Measurements from ENCODE around the gene MID1IP1. TPM values are rescaled to one million over a fixed set of nuclear protein-coding genes. Genes with fewer than 3 reads are reported as not detected.

The MID1IP1 gene, protein sequence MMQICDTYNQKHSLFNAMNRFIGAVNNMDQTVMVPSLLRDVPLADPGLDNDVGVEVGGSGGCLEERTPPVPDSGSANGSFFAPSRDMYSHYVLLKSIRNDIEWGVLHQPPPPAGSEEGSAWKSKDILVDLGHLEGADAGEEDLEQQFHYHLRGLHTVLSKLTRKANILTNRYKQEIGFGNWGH
- 10 to 100 TPM; 16.0 to 19.0 (median 17.2) TPM for polyA plus RNA-seq (ENCODE audit: insufficient read length in 3 of 3)

DNA sequence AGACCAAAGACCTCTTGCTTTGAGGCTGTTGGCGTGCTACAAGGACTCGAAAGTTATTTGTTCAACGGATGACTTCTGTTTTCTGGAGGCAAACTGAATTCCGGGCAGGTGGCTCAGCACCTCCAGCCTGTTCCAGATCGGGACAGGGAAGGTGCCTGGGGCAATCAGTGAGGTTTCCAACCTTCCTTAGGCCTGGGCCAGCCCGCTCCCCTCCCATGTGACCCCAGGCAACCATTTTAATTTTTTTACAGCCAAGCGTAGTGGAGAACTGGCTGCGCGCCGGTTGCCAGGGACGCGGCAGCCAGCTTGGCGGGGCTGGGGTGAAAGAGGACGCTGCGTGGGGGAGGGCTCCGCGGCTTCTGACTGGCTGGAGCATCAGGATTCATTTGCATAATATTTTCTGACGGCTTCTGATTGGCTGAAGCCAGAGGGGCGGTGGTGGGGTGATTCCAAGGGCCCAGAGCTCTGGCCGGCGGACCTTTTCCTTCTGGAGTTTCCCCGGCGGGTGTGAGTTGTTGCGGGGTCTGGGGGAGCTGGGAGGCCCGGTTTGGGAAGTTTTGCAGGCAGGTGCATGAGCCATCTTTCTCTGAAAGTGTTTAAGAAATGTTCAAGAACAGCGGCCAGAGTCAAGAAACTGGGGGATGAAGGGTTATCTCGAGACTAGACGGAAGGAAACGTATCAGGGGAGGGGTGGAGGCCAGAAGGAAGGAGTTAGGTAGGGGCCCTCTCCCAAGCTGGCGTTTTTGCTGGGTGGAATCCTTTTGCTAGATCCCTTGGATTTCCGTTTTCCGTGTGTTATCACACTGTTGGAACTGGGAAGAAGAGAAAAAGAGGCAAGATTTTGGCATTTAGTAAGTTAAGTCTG, at the start of gene MID1IP1:
Gene MID1IP1 (plus strand): TSS at position 479 of the 865 bp plus-strand sequence. CDS start 3,488 bp downstream, outside the sequence.
- DNase-seq (ENCODE audit: low read depth in 3 of 3, low spot score in 2 of 3), result peak in 1 of 3 donors; percentile 80

DNA sequence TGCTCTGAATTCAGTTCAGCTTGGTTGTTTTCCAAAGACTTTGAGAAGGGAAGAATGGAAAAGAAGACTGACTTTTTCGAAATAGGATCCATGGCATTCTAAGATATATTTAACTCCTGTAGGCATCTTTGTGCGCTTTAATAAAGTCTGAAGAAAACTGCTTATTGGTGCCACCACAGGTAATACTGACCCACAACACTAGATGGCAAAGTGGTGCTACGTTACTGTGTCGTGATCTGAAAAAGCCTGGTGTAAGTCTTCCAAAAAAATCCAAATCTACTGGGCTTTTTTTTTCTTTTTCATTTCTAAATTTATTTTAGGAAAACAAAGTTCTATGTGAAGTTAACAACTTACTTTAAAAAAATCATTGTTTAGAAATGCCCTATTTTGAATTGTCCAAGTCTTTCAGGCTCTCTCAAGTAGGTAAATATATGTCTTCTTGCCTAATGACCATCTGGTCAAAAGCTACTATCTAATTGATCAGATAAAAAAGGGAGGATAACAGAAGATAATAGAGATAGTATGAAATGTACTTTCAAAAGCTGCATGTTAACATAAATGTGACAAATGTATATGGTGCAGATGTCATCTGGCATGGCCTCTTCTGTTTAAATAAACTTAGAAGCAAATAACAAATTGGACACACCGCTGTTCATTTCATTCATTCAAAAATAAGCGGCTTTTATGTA, 47.0 kb upstream of the MID1IP1 start:
- DNase-seq (ENCODE audit: low read depth in 3 of 3, low spot score in 2 of 3), result no peak

- no peak for DNase-seq (ENCODE audit: low read depth in 3 of 3, low spot score in 2 of 3)
Measured at GRCh38 chrX:38754818-38755718, 46.2 kb upstream of the MID1IP1 start.

DNA sequence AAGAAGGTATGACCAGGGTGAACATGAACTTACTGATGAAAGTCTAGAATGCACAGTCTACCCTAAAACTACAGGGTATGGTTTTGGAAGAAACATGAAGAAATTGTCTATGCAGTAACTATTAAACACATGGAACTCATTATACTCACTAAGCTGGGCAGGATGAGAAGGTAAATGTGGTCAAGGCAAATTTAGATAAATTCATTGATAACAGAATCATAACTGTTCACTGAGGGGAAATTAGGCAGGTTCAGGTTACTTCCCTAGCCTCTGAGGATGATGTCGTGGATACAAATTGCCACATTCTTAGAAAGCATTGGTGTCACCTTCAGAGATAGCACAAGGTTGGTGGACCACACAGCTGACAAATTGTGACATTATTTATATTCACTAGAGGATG, 40.4 kb upstream of the MID1IP1 start:
- no peak for DNase-seq (ENCODE audit: low read depth in 3 of 3, low spot score in 2 of 3)

- no peak for DNase-seq (ENCODE audit: low read depth in 3 of 3, low spot score in 2 of 3)
Measured at GRCh38 chrX:38768079-38768478, 33.2 kb upstream of the MID1IP1 start.

DNA sequence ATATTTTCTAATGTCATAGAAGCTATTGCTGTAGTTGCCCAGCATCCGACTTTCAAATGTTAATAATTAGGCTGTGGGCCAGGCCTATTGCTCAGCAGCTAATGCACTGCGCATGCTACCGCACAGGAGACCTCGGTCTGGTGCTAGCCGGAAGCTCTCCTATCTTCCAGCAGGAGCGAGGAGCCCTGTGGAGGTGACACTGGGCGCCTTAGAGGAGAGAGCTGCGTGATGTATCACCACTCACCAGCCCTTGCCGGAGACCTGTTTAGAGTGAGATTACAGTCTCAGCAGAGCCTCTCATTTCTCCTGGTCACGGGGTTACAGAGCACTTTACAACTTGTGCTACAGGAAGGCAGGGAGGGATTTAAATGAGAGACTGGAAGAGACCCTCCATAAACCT, 31.1 kb upstream of the MID1IP1 start:
- no peak for DNase-seq (ENCODE audit: low read depth in 3 of 3, low spot score in 2 of 3)

- DNase-seq (ENCODE audit: low read depth in 3 of 3, low spot score in 2 of 3), result no peak
Measured at GRCh38 chrX:38774249-38774648, 27.0 kb upstream of the MID1IP1 start.

DNA sequence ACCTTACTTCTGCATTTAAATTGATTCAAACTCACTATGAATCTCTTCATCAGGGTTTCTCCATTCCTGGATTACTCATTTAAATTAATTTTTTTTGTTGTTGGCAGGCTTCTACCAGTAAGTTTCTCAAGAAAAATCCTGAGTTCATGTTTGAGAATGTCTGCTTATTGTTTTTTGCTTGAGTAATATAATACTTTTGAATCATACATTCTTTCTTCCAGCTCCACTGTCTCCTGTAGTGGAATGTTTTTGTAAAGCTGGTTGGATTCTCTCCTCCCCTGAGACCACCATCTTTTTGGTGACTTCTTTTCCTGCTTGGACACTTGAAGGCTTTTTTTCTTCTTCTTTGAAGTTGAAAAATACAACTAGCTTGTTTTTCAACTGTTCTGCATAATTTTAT, 4.3 kb upstream of the MID1IP1 start:
- no peak for DNase-seq (ENCODE audit: low read depth in 3 of 3, low spot score in 2 of 3)

- DNase-seq (ENCODE audit: low read depth in 3 of 3, low spot score in 2 of 3), result no peak
Measured at GRCh38 chrX:38798956-38799355, 2.3 kb upstream of the MID1IP1 start.

DNA sequence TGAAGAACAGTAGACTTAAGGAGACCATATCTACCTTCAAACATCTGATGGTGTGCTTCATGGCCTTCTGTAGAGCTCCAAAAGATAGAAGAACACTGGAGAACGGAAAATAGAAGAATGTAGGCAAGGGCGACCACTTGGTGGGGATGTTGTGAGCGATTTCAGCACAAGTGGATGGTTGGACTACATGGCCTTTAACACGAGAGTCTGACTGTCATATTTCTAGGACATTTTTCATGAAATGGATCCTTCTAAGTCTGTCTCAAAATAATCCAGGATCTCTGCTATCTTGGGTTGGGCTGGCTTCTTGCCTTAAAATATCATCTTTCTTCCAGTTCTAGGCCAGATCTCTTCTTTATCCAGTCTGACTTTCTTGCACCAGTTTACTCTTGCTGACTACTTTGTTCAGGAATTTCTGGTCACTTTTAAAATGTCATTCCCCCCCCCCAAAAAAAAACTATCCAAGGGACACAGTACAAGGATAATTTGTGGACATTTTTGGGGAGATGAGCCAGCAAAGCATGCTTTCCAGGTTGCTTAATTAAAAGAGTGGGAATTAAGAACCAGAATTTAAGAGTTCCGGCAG, 1.2 kb upstream of the MID1IP1 start:
- DNase-seq (ENCODE audit: low read depth in 3 of 3, low spot score in 2 of 3), result no peak

DNA sequence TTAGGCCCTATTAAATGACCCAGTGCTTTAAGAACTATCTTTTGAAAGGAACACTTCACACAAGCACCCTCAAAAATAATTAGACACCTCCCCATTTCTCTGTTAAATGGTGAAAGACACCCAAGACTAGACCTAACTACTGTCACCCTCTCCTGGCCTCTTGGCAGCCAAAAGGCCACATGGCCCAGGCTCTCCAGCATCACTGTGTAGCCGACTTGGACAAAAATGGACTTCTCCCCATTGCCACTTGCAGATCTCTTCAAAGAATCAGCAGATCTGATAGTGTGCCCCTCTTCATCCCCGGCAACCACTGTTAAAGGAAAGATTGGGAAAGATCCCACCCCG, 2.0 kb downstream of the MID1IP1 start:
- no peak for DNase-seq (ENCODE audit: low read depth in 3 of 3, low spot score in 2 of 3)

DNA sequence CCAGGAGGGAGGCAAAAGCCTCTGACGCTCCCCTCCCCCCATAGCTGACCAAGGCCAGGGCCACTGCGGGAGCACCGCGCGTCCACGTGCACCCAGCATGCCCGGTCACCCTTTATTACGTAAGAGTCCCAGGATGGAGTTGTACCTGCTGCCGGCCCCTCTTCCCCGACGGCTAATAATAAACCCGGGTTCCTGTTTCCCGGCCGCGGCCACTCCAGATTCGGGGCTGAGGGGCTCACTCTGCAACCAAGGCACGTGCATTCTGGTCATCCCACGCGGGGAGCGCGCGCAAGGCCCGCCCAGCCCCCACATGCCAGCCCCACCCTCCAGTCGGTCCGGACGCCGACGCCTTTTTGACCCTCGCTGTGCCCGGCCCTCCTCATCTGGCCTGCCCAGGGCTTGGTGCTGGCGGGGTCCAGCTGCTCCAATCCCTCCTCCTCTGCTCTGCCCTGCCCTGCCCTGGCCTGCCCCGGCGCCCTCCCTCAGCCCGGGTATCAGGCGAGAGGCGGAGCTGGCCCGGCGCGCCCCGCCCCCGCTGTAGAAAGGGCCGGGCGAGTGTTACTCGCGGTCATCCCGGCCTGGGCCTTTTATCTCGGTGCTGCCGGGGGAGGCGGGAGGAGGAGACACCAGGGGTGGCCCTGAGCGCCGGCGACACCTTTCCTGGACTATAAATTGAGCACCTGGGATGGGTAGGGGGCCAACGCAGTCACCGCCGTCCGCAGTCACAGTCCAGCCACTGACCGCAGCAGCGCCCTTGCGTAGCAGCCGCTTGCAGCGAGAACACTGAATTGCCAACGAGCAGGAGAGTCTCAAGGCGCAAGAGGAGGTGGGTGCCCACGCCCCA, 2.6 kb downstream of the MID1IP1 start:
- no peak for DNase-seq (ENCODE audit: low read depth in 3 of 3, low spot score in 2 of 3)

GRCh38 chrX:38804432-38804681, 3.1 kb downstream of the MID1IP1 start:
- no peak for DNase-seq (ENCODE audit: low read depth in 3 of 3, low spot score in 2 of 3)

GRCh38 chrX:38804682-38805431, 3.6 kb downstream of the MID1IP1 start:
- DNase-seq (ENCODE audit: low read depth in 3 of 3, low spot score in 2 of 3), result no peak

DNA sequence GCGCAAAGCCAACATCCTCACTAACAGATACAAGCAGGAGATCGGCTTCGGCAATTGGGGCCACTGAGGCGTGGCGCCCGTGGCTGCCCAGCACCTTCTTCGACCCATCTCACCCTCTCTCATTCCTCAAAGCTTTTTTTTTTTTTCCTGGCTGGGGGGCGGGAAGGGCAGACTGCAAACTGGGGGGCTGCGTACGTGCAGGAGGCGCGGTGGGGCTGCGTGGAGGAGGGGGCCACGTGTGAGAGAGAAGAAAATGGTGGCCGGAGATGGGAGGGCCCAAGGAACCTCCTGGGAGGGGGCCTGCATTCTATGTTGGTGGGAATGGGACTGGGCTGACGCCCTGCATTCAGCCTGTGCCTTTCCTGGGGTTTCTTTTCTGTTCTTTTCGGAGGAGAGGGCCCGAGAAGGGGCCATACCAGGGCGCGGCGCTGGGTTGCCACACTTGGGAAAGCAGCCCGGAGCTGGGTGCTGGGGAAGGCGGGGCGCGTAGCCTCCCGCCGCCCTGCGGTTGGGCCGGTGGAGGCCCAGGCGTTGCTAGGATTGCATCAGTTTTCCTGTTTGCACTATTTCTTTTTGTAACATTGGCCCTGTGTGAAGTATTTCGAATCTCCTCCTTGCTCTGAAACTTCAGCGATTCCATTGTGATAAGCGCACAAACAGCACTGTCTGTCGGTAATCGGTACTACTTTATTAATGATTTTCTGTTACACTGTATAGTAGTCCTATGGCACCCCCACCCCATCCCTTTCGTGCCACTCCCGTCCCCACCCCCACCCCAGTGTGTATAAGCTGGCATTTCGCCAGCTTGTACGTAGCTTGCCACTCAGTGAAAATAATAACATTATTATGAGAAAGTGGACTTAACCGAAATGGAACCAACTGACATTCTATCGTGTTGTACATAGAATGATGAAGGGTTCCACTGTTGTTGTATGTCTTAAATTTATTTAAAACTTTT, 4.5 kb downstream of the MID1IP1 start:
- no peak for DNase-seq (ENCODE audit: low read depth in 3 of 3, low spot score in 2 of 3)

DNA sequence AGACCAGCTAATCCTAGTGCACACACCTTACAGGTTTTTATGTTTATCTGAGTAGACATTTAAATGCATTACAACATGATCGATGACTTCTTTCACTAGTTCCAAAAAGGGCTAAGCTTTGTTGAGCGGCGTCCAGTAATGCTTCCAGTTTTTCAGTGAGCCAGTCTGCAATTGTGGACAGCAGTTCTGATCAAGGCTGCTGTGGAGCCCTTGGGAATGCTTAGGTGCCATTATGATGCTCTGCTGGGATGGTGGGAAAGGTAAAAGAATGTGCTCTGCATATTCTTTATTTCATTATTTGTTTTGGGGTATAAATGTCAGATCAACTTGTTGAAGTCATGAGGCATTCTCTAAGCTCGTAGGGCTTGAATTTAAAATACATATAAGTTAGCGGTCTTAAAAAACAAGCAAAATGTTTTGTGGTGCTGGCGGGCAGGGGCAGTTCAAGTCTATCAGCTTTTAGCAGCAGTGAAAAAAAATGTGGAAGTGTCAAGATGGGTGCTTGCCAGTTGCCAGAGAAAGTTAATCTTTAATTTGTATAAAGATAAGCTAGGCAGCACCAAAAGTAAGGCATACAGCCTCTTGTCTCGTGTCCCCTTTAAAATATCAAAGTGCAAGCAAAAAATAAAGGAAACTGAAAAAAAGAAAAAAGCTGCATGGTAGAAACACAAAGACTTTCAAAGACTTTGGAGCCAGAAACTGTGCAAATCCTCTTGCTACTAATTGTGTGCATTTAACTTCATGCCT, 5.8 kb downstream of the MID1IP1 start:
- DNase-seq (ENCODE audit: low read depth in 3 of 3, low spot score in 2 of 3), result no peak

- no peak for DNase-seq (ENCODE audit: low read depth in 3 of 3, low spot score in 2 of 3)
Measured at GRCh38 chrX:38807873-38808272, 6.6 kb downstream of the MID1IP1 start.
